NCI-H1436 treated with DMSO at 0.1 percent for 48 hours (cell line): Measurements from ENCODE around the gene JOSD2.

Experiments
- DNase-seq: peaks from one replicate; lab custom pipeline; 2025; lab: John Stamatoyannopoulos, UW

The JOSD2 gene, protein sequence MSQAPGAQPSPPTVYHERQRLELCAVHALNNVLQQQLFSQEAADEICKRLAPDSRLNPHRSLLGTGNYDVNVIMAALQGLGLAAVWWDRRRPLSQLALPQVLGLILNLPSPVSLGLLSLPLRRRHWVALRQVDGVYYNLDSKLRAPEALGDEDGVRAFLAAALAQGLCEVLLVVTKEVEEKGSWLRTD

DNA sequence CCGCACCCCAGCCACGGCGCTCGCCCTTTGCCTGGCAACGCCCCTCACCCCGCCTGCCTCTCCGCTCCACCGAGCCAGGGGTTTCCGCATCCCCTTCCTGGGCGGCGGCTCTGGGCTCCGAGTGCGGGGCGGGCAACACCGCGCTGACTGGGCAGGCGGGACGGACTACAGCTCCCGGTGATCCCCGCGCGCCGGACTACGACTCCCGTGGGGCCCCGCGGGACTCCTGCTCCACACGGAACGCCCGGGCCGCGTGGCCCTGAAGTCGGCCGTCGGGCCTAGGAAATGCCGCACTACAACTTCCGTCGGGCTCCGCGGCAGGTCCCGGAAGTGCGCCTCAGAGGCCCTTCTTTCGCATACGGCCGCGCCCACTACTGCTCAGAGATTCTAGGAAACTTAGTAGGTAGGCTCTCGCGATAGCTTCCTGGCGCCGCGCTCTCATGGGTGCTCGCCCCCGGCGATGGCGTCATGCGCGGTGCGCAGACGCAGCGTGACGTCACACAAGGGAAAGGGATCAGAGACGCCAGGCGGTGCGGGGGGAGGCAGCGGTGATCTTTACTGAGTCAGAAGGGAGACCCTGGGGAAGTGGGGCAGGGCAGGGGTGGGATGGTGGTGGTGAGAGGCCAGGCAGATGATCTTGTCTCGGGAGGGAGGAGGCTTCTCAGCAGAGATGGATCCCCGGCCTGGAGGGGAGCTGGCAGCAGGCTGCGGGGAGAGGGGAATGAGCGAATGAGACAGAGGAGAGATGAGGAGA lies at the start of gene JOSD2:
JOSD2 (minus strand) TSS at position 123 of the 754 bp plus-strand sequence. CDS start 760 bp downstream, outside the sequence.
- DNase-seq = peak; percentile 99

DNA sequence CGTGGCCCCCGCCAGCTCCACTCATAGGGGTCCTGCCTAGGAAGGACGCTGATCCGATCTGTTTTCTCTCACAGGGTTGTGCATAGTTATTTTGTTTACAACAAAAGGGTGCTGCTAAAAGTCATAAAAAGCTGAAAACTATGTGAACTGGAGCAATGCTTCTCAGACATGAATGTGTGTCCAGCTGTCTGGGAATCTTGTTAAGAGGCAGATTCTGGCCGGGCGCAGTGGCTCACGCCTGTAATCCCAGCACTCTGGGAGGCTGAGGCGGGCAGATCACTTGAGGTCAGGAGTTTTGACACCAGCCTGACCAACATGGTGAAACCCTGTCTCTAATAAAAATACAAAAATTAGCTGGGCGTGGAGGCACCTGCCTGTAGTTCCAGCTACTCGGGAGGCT lies 48.6 kb upstream of the JOSD2 start:
- DNase-seq = no peak

DNA sequence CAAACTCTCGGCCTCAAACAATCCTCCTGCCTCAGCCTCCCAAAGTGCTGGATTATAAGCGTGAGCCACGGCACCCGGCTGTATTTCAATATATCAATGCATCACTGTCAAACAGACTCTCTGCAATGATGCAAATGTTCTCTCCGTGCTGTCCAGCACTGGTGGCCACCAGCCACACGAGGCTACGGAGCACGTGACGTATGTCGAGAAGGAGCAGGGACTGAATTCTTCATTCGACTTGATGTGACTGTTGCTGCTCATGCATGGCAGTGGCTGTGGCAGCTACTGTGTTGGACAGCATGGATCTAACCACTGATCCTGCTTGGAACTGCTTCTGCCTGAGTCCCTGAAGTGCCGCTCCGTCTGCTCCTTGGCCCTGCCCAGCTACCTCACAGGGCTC lies 47.5 kb upstream of the JOSD2 start:
- no peak for DNase-seq

DNA sequence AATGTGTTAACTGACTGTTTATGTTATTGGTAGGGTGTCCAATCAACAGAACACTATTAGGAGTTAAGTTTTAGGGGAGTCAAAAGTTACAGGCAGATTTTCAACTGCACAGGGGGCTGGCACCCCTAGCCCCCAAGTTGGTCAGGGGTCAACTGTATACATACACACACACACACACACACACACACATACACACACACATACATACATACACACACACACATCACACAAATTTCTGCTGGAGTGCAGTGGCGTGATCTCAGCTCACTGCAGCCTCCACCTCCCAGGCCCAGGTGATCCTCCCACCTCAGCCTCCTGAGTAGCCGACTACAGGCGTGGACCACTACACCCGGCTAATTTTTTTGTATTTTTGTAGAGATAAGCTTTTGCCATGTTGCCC lies 47.0 kb upstream of the JOSD2 start:
- no peak for DNase-seq

DNA sequence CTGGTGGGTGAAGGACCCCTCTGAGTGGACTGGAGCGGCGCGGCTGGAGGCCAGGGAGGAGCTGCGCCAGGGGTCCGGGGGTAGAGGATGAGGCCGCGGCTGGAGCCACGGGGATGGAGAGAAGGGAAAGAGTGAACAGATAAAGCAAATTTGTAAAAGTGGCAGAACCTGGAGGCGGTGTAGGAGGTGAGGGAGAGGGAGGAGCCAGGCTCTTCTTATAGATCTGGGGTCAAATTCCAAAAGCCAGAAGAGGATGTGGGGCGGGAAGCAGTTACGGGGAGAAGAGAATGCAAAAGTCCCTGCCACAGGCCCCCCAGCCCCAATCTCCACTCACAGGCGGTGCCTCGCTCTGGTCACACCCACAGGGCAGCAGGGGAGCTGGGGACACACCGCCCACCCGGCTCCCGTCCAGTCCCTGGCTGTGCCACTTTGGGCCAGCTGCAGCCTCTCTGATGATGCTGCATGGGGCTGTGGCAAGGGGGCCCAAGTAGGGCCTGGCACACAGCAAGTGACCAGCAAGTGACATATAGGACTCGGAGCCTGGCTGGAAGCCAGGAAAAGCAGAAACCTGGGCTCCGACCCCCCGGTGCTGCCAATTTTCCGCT lies 46.1 kb upstream of the JOSD2 start:
- DNase-seq = no peak

DNA sequence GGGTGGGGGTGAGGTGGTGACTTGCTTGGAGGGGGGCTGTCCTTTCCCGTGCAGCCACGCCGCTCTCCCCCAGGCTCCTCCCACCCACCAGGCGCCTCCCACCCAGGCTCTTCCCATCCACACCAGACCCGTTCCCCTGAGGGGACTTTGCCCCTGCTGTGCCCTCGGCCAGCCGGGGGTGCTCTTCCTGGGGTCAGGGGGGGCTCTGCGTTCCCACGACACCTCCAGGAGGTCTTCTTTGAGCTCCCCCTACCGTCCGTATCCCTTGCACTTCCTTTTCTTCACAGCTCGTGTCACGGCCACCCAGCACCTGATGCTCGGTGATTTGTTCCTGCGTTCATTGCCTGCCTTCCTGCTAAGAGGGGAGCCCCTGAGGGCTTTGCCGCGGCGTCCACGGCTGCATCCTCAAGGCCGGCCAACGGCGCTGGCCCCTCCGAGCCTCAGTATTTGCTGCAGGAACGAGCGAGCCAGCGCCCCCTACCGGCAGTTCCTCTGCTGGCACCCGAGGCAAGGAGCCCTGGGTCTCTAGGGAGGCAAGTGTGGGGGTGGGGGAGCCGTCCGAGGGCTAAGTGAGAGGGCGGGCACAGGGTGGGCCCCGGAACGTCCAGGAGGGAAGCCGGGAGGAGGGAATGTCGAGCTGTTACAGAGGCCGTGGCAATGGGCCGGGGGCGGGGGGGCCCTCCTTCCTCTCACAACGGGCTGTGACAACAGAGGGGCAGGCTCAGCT lies 45.5 kb upstream of the JOSD2 start:
- no peak for DNase-seq

DNA sequence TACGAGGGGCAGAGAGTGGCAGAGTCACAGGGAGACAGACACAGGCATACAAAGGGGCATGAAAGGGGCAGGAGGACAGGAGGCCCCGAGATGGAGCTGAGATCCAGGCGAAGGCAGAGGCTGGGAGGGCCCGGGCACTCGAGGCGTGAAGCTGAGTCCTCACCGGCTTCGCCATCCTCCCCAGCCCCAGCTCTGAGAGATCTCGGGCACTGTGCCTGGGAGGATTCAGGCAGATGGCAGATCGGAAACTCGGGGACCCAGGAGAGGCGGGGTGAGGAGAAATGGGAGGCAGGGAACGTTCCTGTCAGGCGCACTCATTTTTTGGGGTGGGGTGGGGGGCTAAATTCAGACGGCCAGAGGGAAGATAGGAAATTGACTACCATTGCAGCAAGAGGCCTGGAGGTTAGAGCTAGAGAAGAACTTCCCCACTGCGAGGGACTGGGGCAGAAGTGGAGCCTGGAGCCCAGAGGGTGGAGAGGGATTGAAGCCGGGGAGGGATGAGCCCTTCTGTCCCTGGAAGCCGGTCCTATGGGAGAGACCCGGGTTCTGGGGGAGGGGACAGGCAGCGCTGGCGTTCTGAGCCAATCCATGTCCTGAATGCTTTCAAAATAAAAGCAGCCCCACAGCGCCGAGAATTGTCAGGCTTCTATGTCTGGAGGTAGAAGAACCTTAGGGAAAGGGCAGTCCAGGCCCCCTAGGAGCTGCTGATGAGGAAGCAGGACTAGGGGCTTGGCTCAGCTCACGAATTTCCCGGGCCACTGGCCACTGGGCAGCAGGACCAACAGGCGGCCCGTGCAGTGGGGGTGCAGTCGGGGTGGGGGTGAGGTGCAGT lies 44.7 kb upstream of the JOSD2 start:
- no peak for DNase-seq

DNA sequence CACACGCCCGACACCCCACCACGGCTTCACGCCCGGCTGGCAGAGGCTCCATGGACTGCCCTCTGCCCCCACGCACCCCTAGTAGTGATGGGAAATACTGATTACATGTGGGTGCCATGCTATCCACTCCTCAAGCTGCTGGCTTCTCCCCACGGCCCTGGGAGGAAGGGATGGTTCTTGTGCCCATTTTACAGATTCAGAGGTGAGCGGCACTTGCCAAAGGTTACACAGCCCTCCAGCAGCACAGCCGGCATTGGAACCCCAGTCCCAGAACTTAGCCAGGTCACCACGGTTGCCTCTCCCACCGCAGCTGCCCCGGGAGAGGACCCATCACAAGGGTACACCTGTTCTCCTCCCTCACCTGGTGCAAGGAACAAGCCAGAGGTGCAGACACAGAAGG lies 44.0 kb upstream of the JOSD2 start:
- DNase-seq = no peak

DNA sequence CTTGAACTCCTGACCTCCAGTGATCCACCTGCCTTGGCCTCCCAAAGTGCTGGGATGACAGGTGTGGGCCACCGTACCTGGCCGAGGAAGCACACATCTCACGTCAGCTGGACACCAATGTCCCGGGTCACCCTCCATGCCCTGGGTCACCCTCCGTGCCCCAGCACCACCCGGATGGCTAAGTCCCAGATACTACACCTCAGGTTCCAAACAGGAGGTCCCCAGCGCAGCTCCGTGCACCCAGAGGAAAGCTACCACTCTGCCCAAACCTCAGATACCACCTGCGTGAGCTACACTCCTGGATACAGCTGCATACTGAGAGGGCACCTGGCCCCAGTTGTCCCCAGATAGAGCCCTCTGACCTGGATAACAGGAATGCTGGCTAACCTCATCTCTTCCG lies 43.2 kb upstream of the JOSD2 start:
- DNase-seq = no peak

DNA sequence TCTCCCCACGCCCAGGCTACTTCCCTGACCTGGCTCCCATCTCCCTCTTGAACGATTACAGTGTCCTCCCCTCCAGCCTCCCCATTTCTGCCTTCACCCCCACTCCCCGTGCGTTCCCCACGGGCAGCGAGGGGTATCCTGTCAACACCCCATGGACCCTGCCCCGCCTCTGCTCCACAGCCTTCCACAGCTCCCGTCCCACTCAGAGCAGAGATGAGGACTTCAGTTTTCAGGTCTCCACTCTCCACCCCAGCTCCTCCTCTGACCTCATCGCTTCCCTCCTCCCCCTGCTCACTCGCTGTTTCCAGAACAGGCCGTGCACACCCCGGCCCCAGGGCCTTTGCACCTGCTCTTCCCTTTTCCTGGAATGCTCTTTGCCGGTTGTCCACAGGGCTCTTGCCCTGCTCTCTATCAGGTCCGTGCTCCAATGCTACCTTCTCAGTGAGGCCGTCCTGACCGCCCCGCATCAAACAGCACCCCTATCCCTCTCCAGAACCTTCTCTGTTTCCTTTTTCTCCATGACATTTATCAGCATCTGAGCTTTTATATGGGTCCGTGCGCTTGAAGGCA lies 42.2 kb upstream of the JOSD2 start:
- DNase-seq = no peak

DNA sequence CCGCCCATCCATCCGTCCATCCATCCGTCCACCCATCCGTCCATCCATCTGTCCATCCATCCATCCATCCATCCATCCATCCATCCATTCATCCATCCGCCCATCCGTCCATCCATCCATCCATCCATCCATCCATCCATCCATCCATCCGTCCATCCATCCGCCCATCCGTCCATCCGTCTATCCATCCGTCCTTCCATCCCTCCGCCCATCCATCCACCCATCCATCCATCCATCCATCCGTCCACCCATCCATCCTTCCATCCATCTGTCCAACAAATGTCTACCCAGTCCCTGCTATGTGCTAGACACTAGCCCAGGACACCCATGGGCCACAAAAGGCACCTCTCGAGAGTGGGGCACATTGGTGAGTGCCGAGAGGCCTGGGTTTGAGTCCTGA lies 41.5 kb upstream of the JOSD2 start:
- no peak for DNase-seq

DNA sequence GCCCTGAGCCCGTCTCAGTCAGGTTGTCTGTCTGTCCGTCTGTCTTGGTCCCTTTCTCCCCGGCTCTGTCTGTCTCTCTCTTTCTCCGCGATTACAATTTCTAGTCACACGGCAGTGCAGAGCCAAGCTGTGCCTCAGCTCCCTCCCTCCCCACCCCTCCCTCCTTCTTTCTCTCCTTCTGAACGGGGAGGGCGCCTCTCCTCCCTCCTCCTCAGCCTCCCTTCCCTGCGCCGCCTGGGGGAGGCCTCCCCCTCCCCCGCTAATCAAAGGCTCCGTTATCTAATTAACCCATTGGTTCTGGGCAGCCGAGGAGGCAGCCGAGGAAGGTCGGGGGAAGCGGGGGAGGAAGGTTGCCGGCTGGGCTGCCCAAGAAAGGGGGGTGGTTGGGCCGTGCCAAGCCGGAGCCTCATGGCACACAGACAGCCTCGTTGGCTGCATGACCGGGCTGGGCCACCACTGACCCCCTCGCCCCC lies 40.8 kb upstream of the JOSD2 start:
- DNase-seq = no peak

DNA sequence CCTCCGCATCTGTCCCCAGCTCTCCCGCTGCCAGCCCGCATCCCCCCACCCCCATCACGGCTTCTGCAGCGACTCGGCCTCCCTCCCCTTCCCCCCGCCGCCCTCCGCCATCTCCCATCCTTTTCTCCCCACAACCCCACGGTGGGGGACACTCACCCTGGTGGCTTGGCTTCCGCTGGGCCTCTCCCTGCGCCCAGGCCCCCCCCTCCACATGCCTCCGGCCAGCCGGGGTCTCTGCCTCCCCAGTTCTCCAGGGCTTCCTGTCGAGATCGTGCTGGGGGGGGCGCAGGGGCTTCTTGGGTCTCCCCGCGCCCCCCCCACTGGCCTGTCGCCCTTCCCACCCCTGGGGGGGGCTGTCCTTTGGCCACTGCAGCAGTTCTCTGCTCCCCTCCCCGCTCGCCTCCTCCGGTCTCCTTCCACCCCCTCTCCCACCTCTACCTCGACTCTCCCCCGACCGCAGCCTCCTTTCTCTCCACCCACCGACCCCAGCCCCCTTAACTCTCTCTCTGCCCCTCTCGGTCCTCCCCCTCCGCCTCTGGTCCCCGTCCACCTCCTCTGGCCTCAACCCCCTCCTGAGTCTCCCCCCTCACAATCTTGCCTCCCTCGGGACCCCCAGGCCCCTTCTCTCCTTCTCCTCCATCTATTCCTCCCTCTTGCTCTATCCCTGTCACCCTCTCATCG lies 40.2 kb upstream of the JOSD2 start:
- no peak for DNase-seq

DNA sequence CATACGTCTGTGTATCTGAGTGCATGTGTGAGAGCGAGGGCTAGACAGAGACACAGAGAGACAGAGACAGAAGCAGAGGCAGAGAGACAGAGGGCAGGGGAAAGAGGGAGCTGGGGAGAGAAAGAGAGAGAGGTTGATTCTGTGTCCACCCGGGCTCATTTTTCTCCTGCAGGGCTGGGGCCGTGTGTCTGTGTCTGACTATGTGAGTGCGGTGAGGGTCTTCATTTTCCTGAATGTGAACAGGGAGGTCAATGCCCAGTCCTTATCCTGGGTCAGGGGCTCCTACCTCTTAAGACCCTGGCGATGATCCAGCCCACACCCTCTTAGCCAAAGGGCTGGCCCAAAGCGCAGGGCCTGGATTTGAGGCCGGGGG lies 39.6 kb upstream of the JOSD2 start:
- DNase-seq = no peak

DNA sequence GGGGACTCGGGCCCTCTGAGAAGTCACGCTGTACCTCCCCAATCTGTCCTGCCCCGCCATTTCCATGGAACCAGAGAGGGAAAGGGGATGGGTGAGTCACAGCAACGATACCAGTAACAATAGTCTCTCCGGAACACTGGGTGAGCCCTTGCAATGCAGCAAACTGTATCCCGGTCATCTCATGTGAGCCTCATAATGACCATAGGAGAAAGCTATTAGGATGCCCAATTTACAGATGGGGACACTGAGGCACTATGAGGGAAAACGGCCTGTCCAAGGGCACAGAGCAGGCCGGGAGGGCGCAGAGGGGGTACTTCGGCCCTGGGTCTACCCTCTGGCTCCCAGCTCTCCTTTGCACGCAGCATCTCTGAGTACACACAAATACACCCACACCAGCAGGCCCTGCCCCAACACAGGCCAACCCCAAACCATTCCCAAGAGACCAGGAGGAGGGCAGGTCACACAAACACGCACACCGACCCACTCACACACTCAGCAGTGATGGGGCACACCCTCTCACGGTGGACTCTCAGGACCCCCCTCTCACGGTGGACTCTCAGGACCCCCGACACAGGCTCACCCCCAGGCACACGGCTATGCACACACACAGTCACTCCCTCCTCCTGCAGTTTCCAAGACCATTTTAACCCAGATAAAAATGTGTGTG lies 39.1 kb upstream of the JOSD2 start:
- no peak for DNase-seq

DNA sequence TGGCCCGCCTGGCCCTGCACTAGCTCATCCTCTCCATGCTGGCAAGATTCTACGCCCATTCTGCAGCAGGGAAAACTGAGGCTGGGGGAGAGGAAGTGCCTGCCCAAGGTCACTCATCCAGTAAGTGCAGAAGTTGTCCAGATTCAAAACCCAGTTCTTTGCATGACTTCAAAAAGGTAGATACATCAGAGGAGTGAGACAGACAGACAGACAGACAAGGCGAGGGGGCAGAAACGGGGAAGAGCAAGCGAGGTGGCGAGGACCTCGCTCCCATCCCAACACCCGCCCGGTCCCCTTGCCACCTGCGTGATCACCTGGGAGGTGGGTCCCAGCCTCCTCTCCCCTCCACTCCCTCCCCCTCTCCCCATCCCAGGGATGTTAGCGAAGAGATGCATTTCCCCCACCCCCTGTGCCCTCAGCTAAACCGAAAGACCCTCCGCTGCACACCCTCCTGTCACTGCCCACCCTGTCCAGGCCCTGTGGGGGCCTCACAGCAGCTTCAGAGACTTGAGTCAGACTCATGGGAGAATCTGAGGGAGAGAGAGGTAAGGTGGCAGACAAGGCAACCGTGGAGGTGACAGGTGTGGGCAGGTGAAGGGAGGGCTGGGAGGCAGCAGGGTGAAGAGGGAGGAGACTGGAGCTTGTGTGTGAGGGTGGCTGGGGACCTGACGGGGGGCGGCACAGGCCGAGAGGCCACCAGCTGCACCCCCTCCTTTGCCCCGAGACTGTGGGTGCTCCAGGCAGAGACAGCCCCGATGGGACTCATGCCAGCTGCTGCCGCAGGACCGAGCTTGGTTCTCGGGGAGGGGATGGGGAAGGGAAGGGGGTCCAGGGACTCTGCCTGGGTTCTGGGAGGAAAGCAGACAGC lies 38.3 kb upstream of the JOSD2 start:
- DNase-seq = no peak

DNA sequence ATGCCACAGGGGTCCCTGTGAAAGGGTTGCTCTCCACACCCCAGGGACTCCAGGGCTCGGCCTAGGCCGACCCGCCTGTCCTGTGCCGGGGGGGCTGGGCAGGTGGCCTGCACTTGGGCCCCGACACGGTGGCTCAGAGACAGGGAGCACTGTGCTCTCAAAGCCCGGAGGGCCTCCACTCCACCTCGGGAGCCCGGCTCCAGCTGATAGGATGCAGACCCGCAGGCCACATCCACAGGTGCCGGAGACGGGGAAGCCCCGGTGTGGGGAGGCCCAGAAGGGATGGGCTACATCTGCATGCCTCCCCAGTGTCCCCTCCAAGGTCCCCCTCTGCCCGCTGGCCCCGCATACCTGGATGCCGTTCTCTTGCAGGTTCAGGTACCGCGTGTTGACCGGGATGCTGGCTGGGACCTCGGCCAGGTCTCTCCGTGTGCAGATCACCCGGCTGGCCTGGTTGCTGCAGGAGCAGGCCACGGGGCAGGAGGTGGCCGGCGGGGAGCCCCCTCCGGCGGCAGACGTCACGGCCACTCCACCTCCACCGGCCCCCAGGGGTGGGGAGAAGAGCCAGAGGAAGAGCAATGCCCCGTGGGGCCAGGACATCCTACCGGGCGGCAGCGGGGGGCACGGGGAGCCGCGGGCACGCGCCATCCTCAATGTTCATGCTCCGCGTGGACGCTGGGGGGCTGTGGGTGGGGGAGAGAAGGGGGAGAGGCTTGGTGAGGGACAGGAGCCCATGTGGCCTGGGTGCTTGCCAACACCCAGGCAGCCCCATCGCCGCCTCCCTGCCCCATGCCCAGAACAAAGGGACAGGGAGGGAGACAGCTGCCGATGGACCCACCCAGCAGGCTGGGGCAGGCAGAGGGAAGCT lies 37.4 kb upstream of the JOSD2 start:
- DNase-seq = no peak
